HEK293T (cell line): ENCODE measurements around the gene SIMC1.
"Not testable (repeated sequence)": the region's sequence is repeated elsewhere in the genome, so short reads cannot be mapped to it uniquely, and the experiment has no call there.

ENCODE experiments used
- CTCF ChIA-PET: fragments of 350-600 bp; formaldehyde crosslinking; extraction: SDS; loops from one replicate; lab custom pipeline; 2021; ENCODE audit warnings: antibody characterized with exemption, inconsistent platforms; lab: Yijun Ruan, JAX
- POLR2A ChIA-PET: fragments of 350-600 bp; formaldehyde crosslinking; extraction: SDS; loops from one replicate; lab custom pipeline; 2020; ENCODE audit warnings: antibody characterized with exemption, inconsistent platforms; lab: Yijun Ruan, JAX
- DNase-seq: peaks from one replicate; pipeline ENCODE4 v3.0.0; 2012; ENCODE audit warnings: mixed read lengths; ENCODE audit errors: extremely low spot score

SIMC1 gene

GRCh38 chr5:176238645-176239283, 540 bp downstream of the SIMC1 start:
- DNase-seq, POLR2A ChIA-PET, CTCF ChIA-PET: not testable (repeated sequence)

GRCh38 chr5:176239304-176239703, 1.1 kb downstream of the SIMC1 start:
- DNase-seq, CTCF ChIA-PET, POLR2A ChIA-PET: not testable (repeated sequence)

- POLR2A ChIA-PET, CTCF ChIA-PET, DNase-seq: not testable (repeated sequence)
These were observed 6.1 kb downstream of the SIMC1 start for GRCh38 chr5:176244318-176244717.

- DNase-seq, POLR2A ChIA-PET, CTCF ChIA-PET: not testable (repeated sequence)
These were observed 6.8 kb downstream of the SIMC1 start for GRCh38 chr5:176245074-176245473.

- POLR2A ChIA-PET, DNase-seq, CTCF ChIA-PET: not testable (repeated sequence)
These were observed 7.3 kb downstream of the SIMC1 start for GRCh38 chr5:176245489-176245888.

GRCh38 chr5:176250691-176251090, 12.5 kb downstream of the SIMC1 start:
- CTCF ChIA-PET, POLR2A ChIA-PET, DNase-seq: not testable (repeated sequence)

GRCh38 chr5:176252171-176252570, 13.9 kb downstream of the SIMC1 start:
- DNase-seq, POLR2A ChIA-PET, CTCF ChIA-PET: not testable (repeated sequence)

- DNase-seq, CTCF ChIA-PET, POLR2A ChIA-PET: not testable (repeated sequence)
These were observed 15.3 kb downstream of the SIMC1 start for GRCh38 chr5:176253370-176254065.

- POLR2A ChIA-PET, CTCF ChIA-PET: not testable (repeated sequence)
These were observed 15.8 kb downstream of the SIMC1 start for GRCh38 chr5:176254066-176254393.

GRCh38 chr5:176257871-176258505, 19.8 kb downstream of the SIMC1 start:
- POLR2A ChIA-PET, CTCF ChIA-PET, DNase-seq: not testable (repeated sequence)

More at GRCh38 chr5:176254066-176254393, 15.8 kb downstream of the SIMC1 start:
- not testable (repeated sequence) for DNase-seq

GRCh38 chr5:176260682-176261081, 22.5 kb downstream of the SIMC1 start:
- POLR2A ChIA-PET, DNase-seq, CTCF ChIA-PET: not testable (repeated sequence)

- POLR2A ChIA-PET, DNase-seq, CTCF ChIA-PET: not testable (repeated sequence)
These were observed 28.2 kb downstream of the SIMC1 start for GRCh38 chr5:176266448-176266847.

GRCh38 chr5:176289018-176289417, 50.8 kb downstream of the SIMC1 start:
- DNase-seq, POLR2A ChIA-PET, CTCF ChIA-PET: not testable (repeated sequence)

- DNase-seq, POLR2A ChIA-PET, CTCF ChIA-PET: not testable (repeated sequence)
These were observed 52.0 kb downstream of the SIMC1 start for GRCh38 chr5:176290057-176290840.

GRCh38 chr5:176305356-176305755, 67.1 kb downstream of the SIMC1 start:
- POLR2A ChIA-PET, CTCF ChIA-PET, DNase-seq: not testable (repeated sequence)
